ENCODE results near the gene TCF20.

TCF20 gene

GRCh38 chr22:42292732-42293520, 22.5 kb upstream of the TCF20 start:
- ATAC-seq (ENCODE audit: low read depth) (no peak), DNase-seq (ENCODE audit: low spot score) (no peak)
- Histone ChIP-seq H3K27ac (ENCODE audit: poor library complexity, severe bottlenecking) (no peak overlapping the region), H3K9me3 (ENCODE audit: severe bottlenecking) (no peaks in the 10 kb centered on the region), H3K4me3 (ENCODE audit: severe bottlenecking) (no peak overlapping the region), H3K36me3 (ENCODE audit: low read depth) (no peaks in the 10 kb centered on the region), H3K4me1 (ENCODE audit: insufficient read depth, poor library complexity, severe bottlenecking) (no peaks in the 10 kb centered on the region), H3K27me3 (ENCODE audit: insufficient read depth, poor library complexity, severe bottlenecking) (no peaks in the 10 kb centered on the region)
- no peak for TF ChIP-seq CTCF (IDR thresholded peaks at IDR 0.05; ENCODE audit: poor library complexity, severe bottlenecking)

GRCh38 chr22:42291287-42291686, 20.8 kb upstream of the TCF20 start:
- ATAC-seq (ENCODE audit: low read depth) (no peak), DNase-seq (ENCODE audit: low spot score) (no peak)
- no peaks in the 10 kb centered on the region for H3K4me1 ChIP-seq (ENCODE audit: insufficient read depth, poor library complexity, severe bottlenecking)
- no peaks in the 10 kb centered on the region for H3K36me3 ChIP-seq (ENCODE audit: low read depth)
- no peak overlapping the region for H3K27ac ChIP-seq (ENCODE audit: poor library complexity, severe bottlenecking)
- no peaks in the 10 kb centered on the region for H3K9me3 ChIP-seq (ENCODE audit: severe bottlenecking)
- no peaks in the 10 kb centered on the region for H3K27me3 ChIP-seq (ENCODE audit: insufficient read depth, poor library complexity, severe bottlenecking)
- no peak overlapping the region for H3K4me3 ChIP-seq (ENCODE audit: severe bottlenecking)
- TF ChIP-seq CTCF (IDR thresholded peaks at IDR 0.05; ENCODE audit: poor library complexity, severe bottlenecking): no peak

- Histone ChIP-seq H3K9me3 (ENCODE audit: severe bottlenecking) (no peaks in the 10 kb centered on the region), H3K4me3 (ENCODE audit: severe bottlenecking) (no peak overlapping the region), H3K36me3 (ENCODE audit: low read depth) (no peaks in the 10 kb centered on the region), H3K4me1 (ENCODE audit: insufficient read depth, poor library complexity, severe bottlenecking) (no peaks in the 10 kb centered on the region), H3K27ac (ENCODE audit: poor library complexity, severe bottlenecking) (no peak overlapping the region), H3K27me3 (ENCODE audit: insufficient read depth, poor library complexity, severe bottlenecking) (no peaks in the 10 kb centered on the region)
- no peak for TF ChIP-seq CTCF (IDR thresholded peaks at IDR 0.05; ENCODE audit: poor library complexity, severe bottlenecking)
- ATAC-seq (ENCODE audit: low read depth) (no peak), DNase-seq (ENCODE audit: low spot score) (no peak)
Measured at GRCh38 chr22:42289671-42290541, 19.5 kb upstream of the TCF20 start.

GRCh38 chr22:42288791-42289190, 18.3 kb upstream of the TCF20 start:
- no peak for TF ChIP-seq CTCF (IDR thresholded peaks at IDR 0.05; ENCODE audit: poor library complexity, severe bottlenecking)
- Histone ChIP-seq H3K4me1 (ENCODE audit: insufficient read depth, poor library complexity, severe bottlenecking) (no peaks in the 10 kb centered on the region), H3K9me3 (ENCODE audit: severe bottlenecking) (no peaks in the 10 kb centered on the region), H3K4me3 (ENCODE audit: severe bottlenecking) (no peak overlapping the region), H3K36me3 (ENCODE audit: low read depth) (no peaks in the 10 kb centered on the region), H3K27me3 (ENCODE audit: insufficient read depth, poor library complexity, severe bottlenecking) (peaks cover 9% of the 10 kb centered on the region), H3K27ac (ENCODE audit: poor library complexity, severe bottlenecking) (no peak overlapping the region)
- DNase-seq (ENCODE audit: low spot score) (no peak), ATAC-seq (ENCODE audit: low read depth) (peak; percentile 75)

All from RWPE2 (cell line).